PC-3 (cell line): ENCODE measurements around the gene GNPTG.

Experiments used
- EZH2 ChIP-seq: fragments of 300-600 bp; sonication (generic); IDR thresholded peaks from one replicate; pipeline ENCODE4 v1.6.1; 2017; ENCODE audit warnings: antibody characterized with exemption, mild to moderate bottlenecking, low read length; ENCODE audit not compliant: unreplicated experiment
- EZH2phosphoT487 ChIP-seq: fragments of 300-600 bp; sonication (generic); IDR thresholded peaks from 2 replicates; pipeline ENCODE4 v1.6.1; 2018; ENCODE audit warnings: mild to moderate bottlenecking, antibody characterized with exemption, low read length, borderline replicate concordance
- TF ChIP-seq, protein P1 (sequence below): fragments of 300-600 bp; sonication (generic); conservative IDR thresholded peaks from 2 replicates; pipeline ENCODE4 v1.5.1; 2017; ENCODE audit warnings: antibody characterized with exemption, low read depth, mild to moderate bottlenecking, low read length

DNA sequence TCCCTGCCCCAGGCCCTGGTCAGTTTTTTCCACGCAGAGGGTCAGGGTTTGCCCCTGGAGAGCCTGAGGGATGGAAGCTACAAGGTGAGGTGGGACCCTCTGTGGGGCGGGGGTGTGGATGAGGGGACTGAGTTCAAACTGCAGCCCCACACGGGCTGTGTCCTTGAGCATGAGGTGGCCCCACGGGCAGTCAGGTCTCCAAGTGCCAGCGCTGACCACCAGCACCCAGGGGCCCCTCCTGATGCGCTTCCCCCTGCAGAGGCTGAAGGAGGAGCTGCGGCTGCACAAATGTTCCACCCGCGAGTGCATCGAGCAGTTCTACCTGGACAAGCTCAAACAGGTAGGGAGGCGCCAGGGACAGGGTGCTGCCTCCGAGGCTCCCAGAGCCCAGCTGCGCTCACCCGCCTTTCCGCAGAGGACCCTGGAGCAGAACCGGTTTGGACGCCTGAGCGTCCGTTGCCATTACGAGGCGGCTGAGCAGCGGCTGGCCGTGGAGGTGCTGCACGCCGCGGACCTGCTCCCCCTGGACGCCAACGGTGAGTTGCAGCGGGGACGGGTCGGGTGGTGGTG is 4.4 kb upstream of the GNPTG start:
- TF ChIP-seq, protein P1, sequence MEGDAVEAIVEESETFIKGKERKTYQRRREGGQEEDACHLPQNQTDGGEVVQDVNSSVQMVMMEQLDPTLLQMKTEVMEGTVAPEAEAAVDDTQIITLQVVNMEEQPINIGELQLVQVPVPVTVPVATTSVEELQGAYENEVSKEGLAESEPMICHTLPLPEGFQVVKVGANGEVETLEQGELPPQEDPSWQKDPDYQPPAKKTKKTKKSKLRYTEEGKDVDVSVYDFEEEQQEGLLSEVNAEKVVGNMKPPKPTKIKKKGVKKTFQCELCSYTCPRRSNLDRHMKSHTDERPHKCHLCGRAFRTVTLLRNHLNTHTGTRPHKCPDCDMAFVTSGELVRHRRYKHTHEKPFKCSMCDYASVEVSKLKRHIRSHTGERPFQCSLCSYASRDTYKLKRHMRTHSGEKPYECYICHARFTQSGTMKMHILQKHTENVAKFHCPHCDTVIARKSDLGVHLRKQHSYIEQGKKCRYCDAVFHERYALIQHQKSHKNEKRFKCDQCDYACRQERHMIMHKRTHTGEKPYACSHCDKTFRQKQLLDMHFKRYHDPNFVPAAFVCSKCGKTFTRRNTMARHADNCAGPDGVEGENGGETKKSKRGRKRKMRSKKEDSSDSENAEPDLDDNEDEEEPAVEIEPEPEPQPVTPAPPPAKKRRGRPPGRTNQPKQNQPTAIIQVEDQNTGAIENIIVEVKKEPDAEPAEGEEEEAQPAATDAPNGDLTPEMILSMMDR = no peak
- no peak for TF ChIP-seq EZH2
- TF ChIP-seq EZH2phosphoT487 = no peak
